HepG2 (cell line): ENCODE measurements around the gene ING1. TPM values are rescaled to one million over a fixed set of nuclear protein-coding genes. Genes with fewer than 3 reads are reported as not detected.

Experiments
- ATAC-seq: fragments of 200-7000 bp; cut with Tn5 transposase; 3 replicates; pipeline ENCODE4 v1.9.1; 2020; ENCODE audit warnings: mild to moderate bottlenecking, moderate library complexity
- BruUV-seq: library from RNA; stranded (reverse); fragments of 400-500 nt; replicated peaks from 2 replicates; lab custom pipeline; 2021; lab: Mats Ljungman, UMichigan
- CTCF ChIA-PET: fragments of 300-600 bp; formaldehyde crosslinking; extraction: SDS; loops from one replicate; lab custom pipeline; 2021; ENCODE audit warnings: low total read pairs, inconsistent platforms, low intra/inter-chr PET ratio; lab: Yijun Ruan, JAX
- POLR2A ChIA-PET: fragments of 350-600 bp; sonication (Branson Sonifier 250); formaldehyde crosslinking; loops from one replicate; lab custom pipeline; 2020; ENCODE audit warnings: antibody characterized with exemption, inconsistent platforms; lab: Yijun Ruan, JAX
- DNase-seq: peaks from one replicate; pipeline ENCODE4 v3.0.0-alpha.2; 2015; ENCODE audit warnings: low spot score
- FAIRE-seq: peaks from 3 replicates; lab custom pipeline; 2011; peaks lifted over from hg19 to GRCh38; lab: Jason Lieb, UNC
- H2AFZ ChIP-seq: one replicate; pipeline ENCODE4 v1.6.1; 2011; ENCODE audit warnings: low read length, inconsistent platforms
- H3K27ac ChIP-seq: fragments of 300-600 bp; 3 replicates; pipeline ENCODE4 v1.8.0; 2011; ENCODE audit warnings: mixed run types, mild to moderate bottlenecking, mixed read lengths, low read length, inconsistent platforms; ENCODE audit not compliant: insufficient read depth; ENCODE audit errors: extremely low read length
- H3K27me3 ChIP-seq, 2 experiments: fragments of 200-600 bp in 1 of 2; 2 replicates in 1 of 2; 3 replicates in 1 of 2; pipeline versions ENCODE4 v1.6.0 to v1.8.0; 2011; ENCODE audit warnings: low read length in 2 of 2, mild to moderate bottlenecking in 2 of 2, moderate library complexity in 2 of 2, inconsistent platforms in 1 of 2; ENCODE audit not compliant: insufficient read depth in 2 of 2, control insufficient read depth in 1 of 2
- H3K36me3 ChIP-seq, 2 experiments: fragments of 200-600 bp in 1 of 2; replicated peaks in 1 of 2; 2 replicates in 1 of 2; 3 replicates in 1 of 2; pipeline versions ENCODE4 v1.5.1 to v1.8.0; 2011; ENCODE audit warnings: low read length in 2 of 2, inconsistent platforms in 1 of 2; ENCODE audit not compliant: insufficient read depth in 2 of 2, control insufficient read depth in 1 of 2
- H3K4me1 ChIP-seq: 2 replicates; pipeline ENCODE4 v1.5.1; 2012; ENCODE audit warnings: low read length, inconsistent platforms; ENCODE audit not compliant: insufficient read depth
- H3K4me2 ChIP-seq: 2 replicates; pipeline ENCODE4 v1.6.0; 2011; ENCODE audit warnings: low read depth, low read length, inconsistent platforms
- H3K4me3 ChIP-seq, 3 experiments: fragments of 200-600 bp in 1 of 3; sonication (generic), shearing (Covaris generic) in 1 of 3; replicated peaks in 1 of 3; 2 replicates each; pipeline ENCODE4 v1.5.1; 2011 to 2016; ENCODE audit warnings: low read length in 3 of 3, inconsistent platforms in 2 of 3, low read depth in 2 of 3, mild to moderate bottlenecking in 2 of 3, control low read depth in 1 of 3, mixed read lengths in 1 of 3; ENCODE audit not compliant: insufficient read depth in 1 of 3
- H3K79me2 ChIP-seq: one replicate; pipeline ENCODE4 v1.6.1; 2011; ENCODE audit warnings: low read length, inconsistent platforms; ENCODE audit not compliant: insufficient read depth
- H3K9ac ChIP-seq: 2 replicates; pipeline ENCODE4 v1.6.0; 2011; ENCODE audit warnings: mild to moderate bottlenecking, low read depth, low read length, inconsistent platforms; ENCODE audit not compliant: insufficient read depth
- H3K9me3 ChIP-seq: 2 replicates; pipeline ENCODE4 v1.5.1; 2012; ENCODE audit warnings: mild to moderate bottlenecking, low read length
- H4K20me1 ChIP-seq: 2 replicates; pipeline ENCODE4 v1.6.0; 2011; ENCODE audit warnings: inconsistent platforms, mild to moderate bottlenecking, low read length, moderate library complexity; ENCODE audit not compliant: insufficient read depth
- CC2D1A ChIP-seq: sonication (generic); formaldehyde crosslinking; IDR thresholded peaks from 2 replicates; pipeline ENCODE4 v1.8.1; 2023; ENCODE audit warnings: mild to moderate bottlenecking, missing genetic modification reagents
- CREM ChIP-seq, 2 experiments: sonication (generic) in 1 of 2; formaldehyde crosslinking in 1 of 2; IDR thresholded peaks; 2 replicates each; pipeline versions ENCODE4 v1.4.0 to v1.6.1; 2016 to 2020; ENCODE audit warnings: antibody characterized with exemption in 1 of 2, mild to moderate bottlenecking in 1 of 2, missing genetic modification reagents in 1 of 2
- ETV6 ChIP-seq: sonication (generic); formaldehyde crosslinking; conservative IDR thresholded peaks from 2 replicates; pipeline ENCODE4 v1.4.0; 2020; ENCODE audit warnings: missing genetic modification reagents
- GTF3A ChIP-seq: sonication (generic); formaldehyde crosslinking; conservative IDR thresholded peaks from 2 replicates; pipeline ENCODE4 v1.4.0; 2020; ENCODE audit warnings: mild to moderate bottlenecking, missing genetic modification reagents
- KAT7 ChIP-seq: IDR thresholded peaks from 2 replicates; pipeline ENCODE4 v1.6.1; 2018; ENCODE audit warnings: borderline replicate concordance, missing compliant biosample characterization
- MZF1 ChIP-seq: sonication (generic); formaldehyde crosslinking; IDR thresholded peaks from 2 replicates; pipeline ENCODE4 v1.8.1; 2023; ENCODE audit warnings: mild to moderate bottlenecking, missing genetic modification reagents, borderline replicate concordance
- PHF5A ChIP-seq: IDR thresholded peaks from one replicate; pipeline ENCODE4 v1.6.1; 2018; ENCODE audit warnings: low read depth, missing genetic modification reagents; ENCODE audit not compliant: unreplicated experiment
- PRMT3 ChIP-seq: sonication (generic); formaldehyde crosslinking; IDR thresholded peaks from 2 replicates; pipeline ENCODE4 v1.8.1; 2022; ENCODE audit warnings: low read depth, mild to moderate bottlenecking, moderate library complexity, missing genetic modification reagents, borderline replicate concordance
- ZMYM4 ChIP-seq: sonication (generic); formaldehyde crosslinking; IDR thresholded peaks from 2 replicates; pipeline ENCODE4 v1.8.1; 2023; ENCODE audit warnings: mild to moderate bottlenecking, missing genetic modification reagents
- WGBS: methylation state at CpG from one replicate; pipeline ENCODE4 v1.1.6; 2017; ENCODE audit warnings: low lambda C conversion rate; 5-methylcytosine and 5-hydroxymethylcytosine counted together
- in situ Hi-C: cut with HindIII; loops from 2 replicates; pipeline ENCODE4 v1.10.0; 2017; ENCODE audit warnings: low pct_unique_long_range_greater_than_20kb; ENCODE audit not compliant: extremely low pct_ligation_motif_present
- intact Hi-C: fragments of 100-400 bp; cut with micrococcal nuclease; formaldehyde crosslinking; loops from one replicate; pipeline ENCODE4 v1.10.0; 2022; ENCODE audit not compliant: unreplicated experiment
- polyA plus RNA-seq, 8 experiments: library from polyadenylated mRNA; depleted of rRNA in 3 of 8; stranded (reverse) in 7 of 8; unstranded in 1 of 8; fragments of >200 nt; fragmentation: Illumina TruSeq in 4 of 8; extraction: Trizol in 4 of 8; gene quantifications; 2 replicates each; pipeline versions ENCODE4 v1.2.1 to v1.2.3, GENCODE V29; 2011 to 2016; ENCODE audit warnings: low read depth in 4 of 8, missing spikeins in 1 of 8, mixed read lengths in 1 of 8; ENCODE audit not compliant: insufficient read depth in 1 of 8
- total RNA-seq, 5 experiments: library from RNA; depleted of rRNA; stranded (reverse); fragments of >200 nt; fragmentation: Illumina TruSeq; extraction: Trizol; gene quantifications; 2 replicates each; pipeline ENCODE4 v1.2.3, GENCODE V29; 2016; ENCODE audit warnings: low read depth in 1 of 5
- TF ChIP-seq, protein P1 (sequence below): sonication (generic); formaldehyde crosslinking; IDR thresholded peaks from 2 replicates; pipeline ENCODE4 v1.4.0; 2020; ENCODE audit warnings: missing genetic modification reagents
- TF ChIP-seq, protein P2 (sequence below): sonication (generic); formaldehyde crosslinking; IDR thresholded peaks from 2 replicates; pipeline ENCODE4 v1.4.0; 2020; ENCODE audit warnings: missing genetic modification reagents, borderline replicate concordance

The ING1 gene
- total and polyA plus RNA-seq, 2 of the 13 experiments (the other 11 are each of a cell fraction or from before 2014, with no cell fraction given) = 8.1 to 16.1 TPM

- TF ChIP-seq ETV6 = no peak
- TF ChIP-seq PHF5A (CRISPR knock-in tag) = no peak
- no peak for TF ChIP-seq CC2D1A (CRISPR knock-in tag)
- TF ChIP-seq MZF1 (CRISPR knock-in tag) = no peak
- TF ChIP-seq, protein P1, sequence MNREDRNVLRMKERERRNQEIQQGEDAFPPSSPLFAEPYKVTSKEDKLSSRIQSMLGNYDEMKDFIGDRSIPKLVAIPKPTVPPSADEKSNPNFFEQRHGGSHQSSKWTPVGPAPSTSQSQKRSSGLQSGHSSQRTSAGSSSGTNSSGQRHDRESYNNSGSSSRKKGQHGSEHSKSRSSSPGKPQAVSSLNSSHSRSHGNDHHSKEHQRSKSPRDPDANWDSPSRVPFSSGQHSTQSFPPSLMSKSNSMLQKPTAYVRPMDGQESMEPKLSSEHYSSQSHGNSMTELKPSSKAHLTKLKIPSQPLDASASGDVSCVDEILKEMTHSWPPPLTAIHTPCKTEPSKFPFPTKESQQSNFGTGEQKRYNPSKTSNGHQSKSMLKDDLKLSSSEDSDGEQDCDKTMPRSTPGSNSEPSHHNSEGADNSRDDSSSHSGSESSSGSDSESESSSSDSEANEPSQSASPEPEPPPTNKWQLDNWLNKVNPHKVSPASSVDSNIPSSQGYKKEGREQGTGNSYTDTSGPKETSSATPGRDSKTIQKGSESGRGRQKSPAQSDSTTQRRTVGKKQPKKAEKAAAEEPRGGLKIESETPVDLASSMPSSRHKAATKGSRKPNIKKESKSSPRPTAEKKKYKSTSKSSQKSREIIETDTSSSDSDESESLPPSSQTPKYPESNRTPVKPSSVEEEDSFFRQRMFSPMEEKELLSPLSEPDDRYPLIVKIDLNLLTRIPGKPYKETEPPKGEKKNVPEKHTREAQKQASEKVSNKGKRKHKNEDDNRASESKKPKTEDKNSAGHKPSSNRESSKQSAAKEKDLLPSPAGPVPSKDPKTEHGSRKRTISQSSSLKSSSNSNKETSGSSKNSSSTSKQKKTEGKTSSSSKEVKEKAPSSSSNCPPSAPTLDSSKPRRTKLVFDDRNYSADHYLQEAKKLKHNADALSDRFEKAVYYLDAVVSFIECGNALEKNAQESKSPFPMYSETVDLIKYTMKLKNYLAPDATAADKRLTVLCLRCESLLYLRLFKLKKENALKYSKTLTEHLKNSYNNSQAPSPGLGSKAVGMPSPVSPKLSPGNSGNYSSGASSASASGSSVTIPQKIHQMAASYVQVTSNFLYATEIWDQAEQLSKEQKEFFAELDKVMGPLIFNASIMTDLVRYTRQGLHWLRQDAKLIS (CRISPR knock-in tag) = no peak
- TF ChIP-seq, all 625 proteins: peak for 126
These were observed 1.2 kb upstream of the ING1 start (continued) for GRCh38 chr13:110712081-110712848.

- Histone ChIP-seq H3K4me3 (peak overlapping the region; percentile 96 to 98 (median 98)), H3K9ac (peak overlapping the region; percentile 95), H3K4me2 (peak overlapping the region; percentile 95), H3K9me3 (no peaks in the 10 kb centered on the region), H2AFZ (no peak overlapping the region), H3K4me1 (peaks cover 17% of the 10 kb centered on the region), H3K79me2 (peaks cover 35% of the 10 kb centered on the region), H3K27me3 (no peaks in the 10 kb centered on the region; a peak in 1 of 5 replicates), H3K27ac (peak overlapping the region; percentile 98), H3K36me3 (no peaks in the 10 kb centered on the region), H4K20me1 (peaks cover 23% of the 10 kb centered on the region)
- ChIA-PET POLR2A (interaction anchor here (0.7 to 2.5 kb wide), 12 partner anchors 11 to 241 kb away, joined by 3 to 44 read pairs (median 4); partner anchors contain the start of genes ANKRD10, NAXD and RAB20), CTCF (no interaction called here)
- intact Hi-C loops = loop anchor here (2.0 to 10.0 kb wide), 3 partner anchors 102 to 258 kb away; partner anchors contain the start of gene ANKRD10
- DNase-seq = peak; percentile 99
- ATAC-seq = peak; percentile 69
- peak; percentile 87 for FAIRE-seq
- WGBS = 0% methylated on average over 8 of the region's 68 CpGs
- no TSS peak for BruUV-seq
- in situ Hi-C loops = no loop called here
- peak; percentile 42; the same call in 1 of the 2 replicates for TF ChIP-seq ZMYM4 (CRISPR knock-in tag)
- no peak for TF ChIP-seq GTF3A (CRISPR knock-in tag)
- TF ChIP-seq PRMT3 (CRISPR knock-in tag) = no peak
- TF ChIP-seq, protein P2, sequence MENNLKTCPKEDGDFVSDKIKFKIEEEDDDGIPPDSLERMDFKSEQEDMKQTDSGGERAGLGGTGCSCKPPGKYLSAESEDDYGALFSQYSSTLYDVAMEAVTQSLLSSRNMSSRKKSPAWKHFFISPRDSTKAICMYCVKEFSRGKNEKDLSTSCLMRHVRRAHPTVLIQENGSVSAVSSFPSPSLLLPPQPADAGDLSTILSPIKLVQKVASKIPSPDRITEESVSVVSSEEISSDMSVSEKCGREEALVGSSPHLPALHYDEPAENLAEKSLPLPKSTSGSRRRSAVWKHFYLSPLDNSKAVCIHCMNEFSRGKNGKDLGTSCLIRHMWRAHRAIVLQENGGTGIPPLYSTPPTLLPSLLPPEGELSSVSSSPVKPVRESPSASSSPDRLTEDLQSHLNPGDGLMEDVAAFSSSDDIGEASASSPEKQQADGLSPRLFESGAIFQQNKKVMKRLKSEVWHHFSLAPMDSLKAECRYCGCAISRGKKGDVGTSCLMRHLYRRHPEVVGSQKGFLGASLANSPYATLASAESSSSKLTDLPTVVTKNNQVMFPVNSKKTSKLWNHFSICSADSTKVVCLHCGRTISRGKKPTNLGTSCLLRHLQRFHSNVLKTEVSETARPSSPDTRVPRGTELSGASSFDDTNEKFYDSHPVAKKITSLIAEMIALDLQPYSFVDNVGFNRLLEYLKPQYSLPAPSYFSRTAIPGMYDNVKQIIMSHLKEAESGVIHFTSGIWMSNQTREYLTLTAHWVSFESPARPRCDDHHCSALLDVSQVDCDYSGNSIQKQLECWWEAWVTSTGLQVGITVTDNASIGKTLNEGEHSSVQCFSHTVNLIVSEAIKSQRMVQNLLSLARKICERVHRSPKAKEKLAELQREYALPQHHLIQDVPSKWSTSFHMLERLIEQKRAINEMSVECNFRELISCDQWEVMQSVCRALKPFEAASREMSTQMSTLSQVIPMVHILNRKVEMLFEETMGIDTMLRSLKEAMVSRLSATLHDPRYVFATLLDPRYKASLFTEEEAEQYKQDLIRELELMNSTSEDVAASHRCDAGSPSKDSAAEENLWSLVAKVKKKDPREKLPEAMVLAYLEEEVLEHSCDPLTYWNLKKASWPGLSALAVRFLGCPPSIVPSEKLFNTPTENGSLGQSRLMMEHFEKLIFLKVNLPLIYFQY = peak; percentile 18; the same call in 1 of the 2 replicates
- TF ChIP-seq CREM (IDR thresholded peaks at IDR 0.05) = peak; percentile 54; the same call in 1 of the 2 replicates
- TF ChIP-seq CREM (CRISPR knock-in tag; IDR thresholded peaks at IDR 0.05) = no peak
- TF ChIP-seq KAT7 (CRISPR knock-in tag) = 0 out of 2 replicates have a peak, but pooled peaks have one; percentile 5
These were observed 455 bp upstream of the ING1 start for GRCh38 chr13:110712849-110713641.
